ENCODE data around the gene TSPAN33.
A peak's percentile ranks its signal among the peaks of the same experiment; 100 is the strongest.
"Not testable (repeated sequence)": the region's sequence is repeated elsewhere in the genome, so short reads cannot be mapped to it uniquely, and the experiment has no call there.

The TSPAN33 gene

DNA sequence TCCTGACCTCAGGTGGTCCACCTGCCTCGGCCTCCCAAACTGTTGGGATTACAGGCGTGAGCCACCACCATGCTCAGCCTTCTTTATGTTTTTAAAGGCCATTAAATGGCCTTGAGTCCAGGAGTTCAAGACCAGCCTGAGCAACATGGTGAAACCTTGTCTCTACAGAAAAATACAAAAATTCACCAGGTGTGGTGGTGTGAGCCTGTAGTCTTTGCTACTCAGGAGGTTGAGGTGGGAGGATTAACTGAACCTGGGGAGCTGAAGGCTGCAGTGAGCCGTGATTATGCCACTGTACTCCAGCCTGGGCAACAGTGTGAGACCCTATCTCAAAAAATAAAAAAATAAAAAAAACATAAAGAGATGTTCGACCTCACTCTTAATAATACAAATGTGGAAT lies 54.9 kb downstream of the TSPAN33 start:
- intact Hi-C loops (cut with DNase I) = no loop called here
- no peak for DNase-seq

DNA sequence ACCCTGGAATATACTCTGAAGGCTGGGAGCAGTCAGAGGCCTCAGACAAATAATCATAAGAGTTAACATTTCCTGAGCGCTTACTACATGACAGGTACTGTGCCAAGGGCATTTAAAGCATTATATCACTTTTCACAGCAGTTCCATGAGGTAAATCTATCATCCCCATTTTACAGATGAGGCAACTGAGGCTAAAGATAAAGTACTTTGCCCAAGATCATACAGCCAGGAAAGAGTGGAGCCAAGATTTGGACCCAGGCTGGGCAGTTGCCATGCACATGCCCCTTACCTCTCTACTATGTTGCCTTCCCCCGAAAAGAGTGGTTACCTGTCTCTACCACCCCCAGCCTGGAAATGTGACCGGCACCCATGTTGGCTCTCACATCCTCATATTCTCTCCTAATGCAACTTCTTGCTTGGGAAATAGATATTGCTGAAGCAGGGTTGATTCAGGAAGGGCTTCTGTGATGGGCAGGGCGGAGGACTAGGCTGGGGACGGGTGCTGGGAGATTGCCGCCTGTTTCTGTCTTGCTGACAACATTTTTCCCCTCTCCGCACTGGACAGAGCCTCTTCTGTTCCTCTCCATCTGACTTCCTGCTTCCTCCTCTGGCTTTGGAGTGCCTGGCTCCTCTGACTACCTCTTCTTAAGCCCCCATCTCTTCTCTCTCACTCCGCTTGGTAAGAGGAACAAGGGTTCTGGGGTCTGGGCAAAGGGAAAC lies 57.7 kb downstream of the TSPAN33 start:
- intact Hi-C loops (cut with DNase I) = no loop called here
- DNase-seq = peak in 1 of 42 donors; percentile 6

DNA sequence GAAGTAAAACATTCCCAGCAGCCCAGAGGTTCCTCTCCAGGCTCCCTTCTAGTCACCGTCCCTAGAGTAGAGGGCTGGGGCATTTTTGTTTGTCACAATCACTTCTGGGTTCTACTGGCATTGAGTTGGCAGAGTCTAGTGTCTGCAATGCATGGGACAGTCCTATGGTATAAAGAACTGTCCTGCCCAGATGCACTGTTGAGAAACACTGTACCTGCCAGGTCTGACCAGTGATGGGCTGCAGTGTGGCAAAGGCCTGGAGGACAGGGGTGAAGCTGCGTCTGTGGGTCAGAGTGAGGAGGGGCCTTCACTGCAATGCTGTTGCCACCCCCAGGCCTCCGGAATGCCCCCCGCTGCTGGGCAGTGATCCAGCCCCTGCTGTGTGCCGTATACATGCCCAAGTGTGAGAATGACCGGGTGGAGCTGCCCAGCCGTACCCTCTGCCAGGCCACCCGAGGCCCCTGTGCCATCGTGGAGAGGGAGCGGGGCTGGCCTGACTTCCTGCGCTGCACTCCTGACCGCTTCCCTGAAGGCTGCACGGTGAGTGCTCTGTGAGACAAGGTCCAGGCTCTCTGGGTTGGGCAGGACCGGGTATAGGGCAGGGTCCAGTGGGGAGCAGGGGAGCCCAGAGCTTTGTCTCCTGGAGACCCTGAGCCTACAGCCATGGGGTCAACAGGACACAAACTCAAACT lies 58.7 kb downstream of the TSPAN33 start:
- no peak for DNase-seq
- intact Hi-C loops (cut with DNase I) = no loop called here

DNA sequence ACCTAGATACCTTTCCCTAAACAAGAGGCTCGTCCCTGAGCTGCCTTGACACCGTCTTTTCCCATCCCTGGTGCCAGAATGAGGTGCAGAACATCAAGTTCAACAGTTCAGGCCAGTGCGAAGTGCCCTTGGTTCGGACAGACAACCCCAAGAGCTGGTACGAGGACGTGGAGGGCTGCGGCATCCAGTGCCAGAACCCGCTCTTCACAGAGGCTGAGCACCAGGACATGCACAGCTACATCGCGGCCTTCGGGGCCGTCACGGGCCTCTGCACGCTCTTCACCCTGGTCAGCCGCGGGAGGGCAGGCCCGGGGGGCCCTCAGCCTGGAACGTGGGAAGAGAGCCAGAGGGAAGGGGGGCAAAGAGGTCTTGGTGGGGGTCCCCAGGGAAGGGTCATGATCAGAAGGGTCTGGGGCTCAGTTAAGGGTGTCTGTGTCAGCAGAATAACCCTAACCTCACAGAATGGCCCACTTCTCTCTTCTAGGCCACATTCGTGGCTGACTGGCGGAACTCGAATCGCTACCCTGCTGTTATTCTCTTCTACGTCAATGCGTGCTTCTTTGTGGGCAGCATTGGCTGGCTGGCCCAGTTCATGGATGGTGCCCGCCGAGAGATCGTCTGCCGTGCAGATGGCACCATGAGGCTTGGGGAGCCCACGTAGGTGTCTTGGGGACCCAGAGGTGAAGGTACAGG lies 60.8 kb downstream of the TSPAN33 start:
- intact Hi-C loops (cut with DNase I) = no loop called here
- no peak for DNase-seq

DNA sequence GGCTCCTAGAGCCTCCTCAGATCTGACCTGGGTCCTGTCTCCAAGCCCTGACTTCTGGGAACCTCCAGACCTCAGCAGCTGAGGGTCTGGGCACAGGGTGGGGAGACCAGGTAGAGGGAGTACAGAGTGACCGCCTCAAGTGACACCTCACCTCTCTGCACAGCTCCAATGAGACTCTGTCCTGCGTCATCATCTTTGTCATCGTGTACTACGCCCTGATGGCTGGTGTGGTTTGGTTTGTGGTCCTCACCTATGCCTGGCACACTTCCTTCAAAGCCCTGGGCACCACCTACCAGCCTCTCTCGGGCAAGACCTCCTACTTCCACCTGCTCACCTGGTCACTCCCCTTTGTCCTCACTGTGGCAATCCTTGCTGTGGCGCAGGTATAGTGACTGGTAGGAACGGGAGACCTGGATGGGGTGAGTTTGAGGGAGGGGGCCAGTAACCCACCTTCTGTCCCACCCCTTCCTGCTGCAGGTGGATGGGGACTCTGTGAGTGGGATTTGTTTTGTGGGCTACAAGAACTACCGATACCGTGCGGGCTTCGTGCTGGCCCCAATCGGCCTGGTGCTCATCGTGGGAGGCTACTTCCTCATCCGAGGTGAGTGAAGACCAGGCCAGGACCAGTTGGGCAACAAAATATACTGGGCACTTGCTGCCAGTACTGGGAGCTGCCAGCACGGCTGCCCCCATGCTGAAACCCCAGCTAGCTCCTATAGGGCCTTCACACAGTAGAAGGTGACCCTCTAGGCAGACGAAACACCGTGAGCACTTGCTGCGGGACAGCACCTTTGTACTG lies 61.7 kb downstream of the TSPAN33 start:
- no peak for DNase-seq
- intact Hi-C loops (cut with DNase I) = no loop called here

DNA sequence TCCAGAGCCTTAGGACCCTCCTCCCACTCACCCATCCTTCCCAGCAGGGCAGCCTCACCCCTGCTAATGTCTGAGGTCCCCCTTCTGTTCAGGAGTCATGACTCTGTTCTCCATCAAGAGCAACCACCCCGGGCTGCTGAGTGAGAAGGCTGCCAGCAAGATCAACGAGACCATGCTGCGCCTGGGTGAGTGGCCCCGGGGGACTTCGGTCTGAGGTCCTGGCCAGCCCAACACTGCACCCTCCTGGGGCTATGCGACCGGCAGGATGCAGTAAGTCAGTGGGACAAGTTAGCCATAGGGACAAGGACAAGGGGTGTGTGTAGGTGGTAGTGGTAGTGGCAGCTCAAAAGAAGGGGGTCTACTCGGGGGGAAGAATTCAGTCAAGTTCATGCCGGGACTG lies 64.2 kb downstream of the TSPAN33 start:
- DNase-seq = no peak
- intact Hi-C loops (cut with DNase I) = no loop called here

DNA sequence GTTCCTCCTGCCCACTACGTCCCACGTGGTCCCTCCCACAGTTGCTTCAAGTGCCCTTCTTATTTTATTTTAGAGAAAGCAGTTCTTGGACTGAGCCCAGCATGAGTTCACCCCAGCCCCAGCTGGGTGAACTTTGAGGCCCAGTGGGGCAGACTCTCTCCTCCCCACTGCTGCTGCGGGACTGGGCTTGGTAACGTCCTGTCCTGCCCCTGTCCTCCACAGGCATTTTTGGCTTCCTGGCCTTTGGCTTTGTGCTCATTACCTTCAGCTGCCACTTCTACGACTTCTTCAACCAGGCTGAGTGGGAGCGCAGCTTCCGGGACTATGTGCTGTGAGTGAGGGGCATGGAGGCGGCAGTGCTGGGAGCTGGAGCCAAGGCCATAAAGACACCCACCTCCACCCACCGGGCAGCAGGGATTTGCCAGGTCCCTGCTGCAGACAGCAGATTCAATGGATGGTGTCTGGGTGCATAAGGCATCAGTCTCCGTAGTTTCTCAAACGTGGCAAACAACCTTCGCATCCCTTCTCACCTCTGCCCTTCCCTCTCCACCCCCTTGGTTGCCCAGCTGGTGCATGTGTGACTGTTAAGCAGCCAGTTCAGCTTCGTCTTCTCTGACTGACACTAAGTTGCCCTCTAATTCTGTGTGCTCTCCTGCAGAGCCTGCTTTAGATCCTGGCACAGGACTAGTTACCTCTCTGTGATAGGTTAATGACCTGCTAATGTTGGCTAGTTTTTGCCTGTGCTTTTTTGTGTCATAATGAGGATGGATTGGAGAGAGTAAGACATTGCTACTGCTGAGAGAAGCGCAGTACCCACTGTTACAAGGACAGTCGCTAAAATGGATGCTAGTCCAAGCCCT lies 64.8 kb downstream of the TSPAN33 start:
- intact Hi-C loops (cut with DNase I) = no loop called here
- no peak for DNase-seq

DNA sequence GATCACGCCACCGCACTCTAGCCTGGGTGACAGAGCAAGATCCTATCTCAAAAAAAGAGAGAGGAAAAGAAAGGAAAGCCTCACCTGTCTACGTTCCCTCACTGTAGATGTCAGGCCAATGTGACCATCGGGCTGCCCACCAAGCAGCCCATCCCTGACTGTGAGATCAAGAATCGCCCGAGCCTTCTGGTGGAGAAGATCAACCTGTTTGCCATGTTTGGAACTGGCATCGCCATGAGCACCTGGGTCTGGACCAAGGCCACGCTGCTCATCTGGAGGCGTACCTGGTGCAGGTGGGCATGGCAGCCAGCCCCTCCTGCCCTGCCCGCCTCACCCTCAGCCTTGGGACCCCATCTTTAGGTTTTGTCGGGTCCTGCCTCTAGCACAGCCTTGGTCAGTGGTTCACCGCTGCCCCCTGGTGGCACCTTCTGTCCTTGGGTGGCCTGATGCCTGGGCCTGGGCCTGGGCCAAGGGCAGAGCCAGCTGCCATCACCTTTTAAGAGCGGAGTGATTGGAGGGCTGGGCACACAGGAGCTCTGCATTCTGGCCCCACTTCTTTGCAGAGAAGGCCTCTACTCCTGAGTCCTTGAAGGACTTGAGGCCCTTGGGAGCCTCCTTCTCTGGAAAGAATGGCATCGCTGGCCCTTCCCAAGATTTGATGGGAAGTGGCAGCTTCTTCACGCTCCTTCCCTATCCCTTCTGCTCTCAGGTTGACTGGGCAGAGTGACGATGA lies 65.9 kb downstream of the TSPAN33 start:
- intact Hi-C loops (cut with DNase I) = no loop called here
- DNase-seq = peak; percentile 50 to 90 (median 76)

DNA sequence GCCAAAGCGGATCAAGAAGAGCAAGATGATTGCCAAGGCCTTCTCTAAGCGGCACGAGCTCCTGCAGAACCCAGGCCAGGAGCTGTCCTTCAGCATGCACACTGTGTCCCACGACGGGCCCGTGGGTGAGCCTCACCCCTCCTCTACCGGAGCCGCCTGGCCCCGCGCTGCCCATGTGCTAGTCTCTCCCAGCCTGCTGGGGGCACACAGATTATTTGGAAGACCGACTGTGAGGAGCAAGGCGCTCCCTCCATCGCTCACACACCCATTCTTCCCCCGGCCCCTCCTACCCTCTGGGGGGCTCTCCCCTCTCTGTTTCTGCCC lies 66.4 kb downstream of the TSPAN33 start:
- intact Hi-C loops (cut with DNase I) = no loop called here
- no peak for DNase-seq

DNA sequence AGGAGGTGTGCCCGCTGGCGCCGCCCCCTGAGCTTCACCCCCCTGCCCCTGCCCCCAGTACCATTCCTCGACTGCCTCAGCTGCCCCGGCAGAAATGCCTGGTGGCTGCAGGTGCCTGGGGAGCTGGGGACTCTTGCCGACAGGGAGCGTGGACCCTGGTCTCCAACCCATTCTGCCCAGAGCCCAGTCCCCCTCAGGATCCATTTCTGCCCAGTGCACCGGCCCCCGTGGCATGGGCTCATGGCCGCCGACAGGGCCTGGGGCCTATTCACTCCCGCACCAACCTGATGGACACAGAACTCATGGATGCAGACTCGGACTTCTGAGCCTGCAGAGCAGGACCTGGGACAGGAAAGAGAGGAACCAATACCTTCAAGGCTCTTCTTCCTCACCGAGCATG lies 67.6 kb downstream of the TSPAN33 start:
- intact Hi-C loops (cut with DNase I) = no loop called here
- no peak for DNase-seq

DNA sequence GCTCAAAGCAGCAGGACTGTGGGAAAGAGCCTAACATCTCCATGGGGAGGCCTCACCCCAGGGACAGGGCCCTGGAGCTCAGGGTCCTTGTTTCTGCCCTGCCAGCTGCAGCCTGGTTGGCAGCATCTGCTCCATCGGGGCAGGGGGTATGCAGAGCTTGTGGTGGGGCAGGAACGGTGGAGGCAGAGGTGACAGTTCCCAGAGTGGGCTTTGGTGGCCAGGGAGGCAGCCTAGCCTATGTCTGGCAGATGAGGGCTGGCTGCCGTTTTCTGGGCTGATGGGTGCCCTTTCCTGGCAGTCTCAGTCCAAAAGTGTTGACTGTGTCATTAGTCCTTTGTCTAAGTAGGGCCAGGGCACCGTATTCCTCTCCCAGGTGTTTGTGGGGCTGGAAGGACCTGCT lies 68.1 kb downstream of the TSPAN33 start:
- intact Hi-C loops (cut with DNase I) = no loop called here
- DNase-seq = no peak

DNA sequence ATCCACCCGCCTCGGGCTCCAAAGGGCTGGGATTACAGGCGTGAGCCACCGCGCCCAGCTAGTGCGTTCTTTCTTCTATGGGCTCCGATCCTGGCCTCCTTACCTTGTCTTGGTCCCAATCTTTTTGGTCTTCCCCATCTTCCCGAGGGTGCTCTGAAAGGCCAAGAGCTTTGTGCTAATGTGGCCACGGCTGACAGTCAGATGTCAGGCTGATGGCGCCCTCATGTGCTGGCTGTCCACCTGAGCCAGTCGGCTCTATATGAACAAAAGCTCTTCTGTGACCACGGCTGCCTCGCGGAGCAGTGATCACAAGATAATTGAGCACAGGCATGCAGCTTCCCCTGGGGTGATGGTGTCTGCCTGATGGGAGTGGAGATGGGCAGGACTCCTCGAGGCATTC lies 69.3 kb downstream of the TSPAN33 start:
- DNase-seq = peak in 3 of 42 donors; percentile 12 to 18 (median 18)
- intact Hi-C loops (cut with DNase I) = no loop called here

DNA sequence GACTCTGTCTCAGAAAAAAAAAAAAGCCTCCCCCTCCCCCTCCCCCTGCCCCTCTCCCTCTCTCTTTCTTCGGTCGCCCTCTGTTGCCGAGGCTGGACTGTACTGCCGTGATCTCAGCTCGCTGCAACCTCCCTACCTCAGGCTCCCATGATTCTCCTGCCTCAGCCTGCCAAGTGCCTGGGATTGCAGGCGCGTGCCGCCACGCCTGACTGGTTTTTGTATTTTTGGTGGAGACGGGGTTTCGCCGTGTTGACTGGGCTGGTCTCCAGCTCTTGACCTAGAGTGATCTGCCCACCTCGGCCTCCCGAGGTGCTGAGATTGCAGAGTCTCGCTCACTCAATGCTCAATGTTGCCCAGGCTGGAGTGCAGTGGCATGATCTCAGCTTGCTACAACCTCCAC lies 71.2 kb downstream of the TSPAN33 start:
- not testable (repeated sequence) for DNase-seq
- intact Hi-C loops (cut with DNase I) = loop anchor here (5.0 kb wide), 1 partner anchor 257 kb away; no protein-coding TSS in a partner anchor

DNA sequence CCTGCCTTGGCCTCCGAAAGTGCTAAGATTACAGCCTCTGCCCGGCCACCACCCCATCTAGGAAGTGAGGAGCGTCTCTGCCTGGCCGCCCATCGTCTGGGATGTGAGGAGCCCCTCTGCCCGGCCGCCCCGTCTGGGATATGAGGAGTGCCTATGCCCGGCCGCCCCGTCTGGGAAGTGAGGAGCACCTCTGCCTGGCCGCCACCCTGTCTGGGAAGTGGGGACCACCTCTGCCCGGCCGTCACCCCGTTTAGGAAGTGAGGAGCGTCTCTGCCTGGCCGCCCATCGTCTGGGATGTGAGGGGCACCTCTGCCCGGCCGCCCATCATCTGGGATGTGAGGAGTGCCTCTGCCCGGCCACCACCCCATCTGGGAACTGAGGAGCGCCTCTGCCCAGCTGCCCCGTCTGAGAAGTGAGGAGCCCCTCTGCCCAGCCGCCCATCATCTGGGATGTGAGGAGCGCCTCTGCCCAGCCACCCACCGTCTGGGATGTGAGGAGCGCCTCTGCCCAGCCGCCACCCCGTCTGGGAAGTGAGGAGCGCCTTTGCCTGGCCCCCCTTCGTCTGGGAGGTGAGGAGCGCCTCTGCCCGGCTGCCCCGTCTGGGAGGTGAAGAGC lies 71.7 kb downstream of the TSPAN33 start:
- intact Hi-C loops (cut with DNase I) = loop anchor here (5.0 kb wide), 1 partner anchor 256 kb away; no protein-coding TSS in a partner anchor
- not testable (repeated sequence) for DNase-seq

DNA sequence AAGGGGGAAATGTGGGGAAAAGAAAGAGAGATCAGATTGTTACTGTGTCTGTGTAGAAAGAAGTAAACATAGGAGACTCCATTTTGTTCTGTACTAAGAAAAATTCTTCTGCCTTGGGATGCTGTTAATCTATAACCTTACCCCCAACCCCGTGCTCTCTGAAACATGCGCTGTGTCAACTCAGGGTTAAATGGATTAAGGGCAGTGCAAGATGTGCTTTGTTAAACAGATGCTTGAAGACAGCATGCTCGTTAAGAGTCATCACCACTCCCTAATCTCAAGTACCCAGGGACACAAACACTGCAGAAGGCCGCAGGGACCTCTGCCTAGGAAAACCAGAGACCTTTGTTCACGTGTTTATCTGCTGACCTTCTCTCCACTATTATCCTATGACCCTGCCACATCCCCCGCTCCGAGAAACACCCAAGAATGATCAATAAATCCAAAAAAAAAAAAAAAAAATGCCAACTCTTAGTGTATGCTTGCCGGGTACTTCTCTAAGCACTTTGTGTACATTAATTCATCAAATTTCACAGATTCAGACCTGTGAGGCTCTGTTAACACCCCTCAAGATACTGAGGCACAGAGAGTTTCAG lies 72.4 kb downstream of the TSPAN33 start:
- not testable (repeated sequence) for DNase-seq
- intact Hi-C loops (cut with DNase I) = loop anchor here (5.0 kb wide), 1 partner anchor 255 kb away; no protein-coding TSS in a partner anchor

DNA sequence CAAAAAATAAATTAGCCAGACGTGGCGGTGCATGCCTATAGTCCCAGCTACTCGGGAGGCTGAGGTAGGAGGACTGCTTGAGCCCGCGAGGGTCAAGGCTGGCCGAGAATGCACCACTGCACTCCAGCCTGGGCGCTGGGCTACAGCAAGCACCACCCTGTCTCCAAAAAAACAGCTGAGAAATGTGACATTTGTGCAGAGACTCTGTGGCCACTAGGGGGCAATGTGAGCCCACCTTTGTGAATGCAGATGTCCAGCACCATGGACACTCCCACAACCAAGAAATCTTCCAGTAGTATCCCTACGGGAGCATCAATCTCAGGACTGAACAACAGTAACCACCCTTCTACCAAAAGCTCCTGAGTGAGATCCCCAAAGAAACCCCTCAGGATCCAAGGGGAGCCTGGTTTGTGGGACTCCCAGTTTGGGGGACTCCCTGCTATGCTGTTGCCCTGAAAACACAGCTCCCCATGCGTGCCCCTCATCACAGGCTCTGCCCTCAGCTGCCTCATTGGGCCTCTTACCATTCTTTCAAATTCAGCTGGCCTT lies 74.1 kb downstream of the TSPAN33 start:
- intact Hi-C loops (cut with DNase I) = loop anchor here (5.0 kb wide), 1 partner anchor 254 kb away; no protein-coding TSS in a partner anchor
- DNase-seq = peak; percentile 56 to 95 (median 86)

DNA sequence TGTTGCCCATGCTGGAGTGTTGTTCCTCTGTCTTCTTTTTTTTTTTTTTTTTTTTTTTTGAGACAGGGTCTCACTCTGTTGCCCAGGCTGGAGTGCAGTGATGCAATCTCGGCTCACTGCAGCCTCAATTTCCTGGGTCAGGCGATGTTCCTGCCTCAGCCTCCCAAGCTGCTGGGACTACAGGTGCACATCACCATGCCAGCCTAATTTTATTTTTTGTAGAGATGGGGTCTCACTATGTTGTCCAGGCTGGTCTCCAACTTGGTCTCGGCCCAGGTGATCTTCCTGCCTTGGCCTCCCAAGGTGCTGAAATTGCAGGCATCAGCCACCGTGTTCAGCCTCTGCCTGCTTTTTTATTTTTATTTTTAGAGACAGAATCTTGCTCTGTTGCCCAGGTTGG lies 74.7 kb downstream of the TSPAN33 start:
- DNase-seq = peak in 1 of 42 donors; percentile 19
- intact Hi-C loops (cut with DNase I) = loop anchor here (5.0 kb wide), 1 partner anchor 253 kb away; no protein-coding TSS in a partner anchor
